ENCODE results near the gene CDYL2. TPM values are rescaled to one million over a fixed set of nuclear protein-coding genes. Genes with fewer than 3 reads are reported as not detected.

The CDYL2 gene
- total RNA-seq, 1 donor from 2014 or later, result 5.4 TPM

DNA sequence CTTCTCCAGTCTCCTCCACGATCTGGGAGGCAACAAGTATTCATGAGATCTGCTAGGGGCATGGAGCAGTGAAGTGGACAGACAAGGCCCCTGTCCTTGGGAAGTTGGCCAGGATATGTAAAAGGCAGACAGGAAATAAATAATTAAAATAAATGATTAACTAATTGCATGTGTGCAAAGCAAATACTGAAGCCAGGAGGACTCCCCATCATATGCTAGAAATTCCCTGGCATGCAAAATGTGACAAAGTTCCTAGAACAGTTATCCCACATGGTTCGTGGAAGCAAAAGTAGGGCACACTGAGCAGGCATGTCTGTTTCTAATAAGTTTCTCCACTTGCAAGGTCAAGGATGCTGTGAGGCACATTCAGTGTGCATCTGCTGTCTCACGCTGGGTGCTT lies 86.8 kb downstream of the CDYL2 start:
- no peak for DNase-seq (ENCODE audit: low read depth)
- H3K4me3 ChIP-seq (ENCODE audit: low read depth, low read length), result no peak overlapping the region
- TF ChIP-seq, protein P1, sequence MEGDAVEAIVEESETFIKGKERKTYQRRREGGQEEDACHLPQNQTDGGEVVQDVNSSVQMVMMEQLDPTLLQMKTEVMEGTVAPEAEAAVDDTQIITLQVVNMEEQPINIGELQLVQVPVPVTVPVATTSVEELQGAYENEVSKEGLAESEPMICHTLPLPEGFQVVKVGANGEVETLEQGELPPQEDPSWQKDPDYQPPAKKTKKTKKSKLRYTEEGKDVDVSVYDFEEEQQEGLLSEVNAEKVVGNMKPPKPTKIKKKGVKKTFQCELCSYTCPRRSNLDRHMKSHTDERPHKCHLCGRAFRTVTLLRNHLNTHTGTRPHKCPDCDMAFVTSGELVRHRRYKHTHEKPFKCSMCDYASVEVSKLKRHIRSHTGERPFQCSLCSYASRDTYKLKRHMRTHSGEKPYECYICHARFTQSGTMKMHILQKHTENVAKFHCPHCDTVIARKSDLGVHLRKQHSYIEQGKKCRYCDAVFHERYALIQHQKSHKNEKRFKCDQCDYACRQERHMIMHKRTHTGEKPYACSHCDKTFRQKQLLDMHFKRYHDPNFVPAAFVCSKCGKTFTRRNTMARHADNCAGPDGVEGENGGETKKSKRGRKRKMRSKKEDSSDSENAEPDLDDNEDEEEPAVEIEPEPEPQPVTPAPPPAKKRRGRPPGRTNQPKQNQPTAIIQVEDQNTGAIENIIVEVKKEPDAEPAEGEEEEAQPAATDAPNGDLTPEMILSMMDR (conservative IDR thresholded peaks at IDR 0.05; ENCODE audit: low read depth, low read length), result no peak

- H3K4me3 ChIP-seq (ENCODE audit: low read depth, low read length), result no peak overlapping the region
- TF ChIP-seq, protein P1 (conservative IDR thresholded peaks at IDR 0.05; ENCODE audit: low read depth, low read length), result no peak
- no peak for DNase-seq (ENCODE audit: low read depth)
Measured at GRCh38 chr16:80716564-80717139, 87.7 kb downstream of the CDYL2 start.

DNA sequence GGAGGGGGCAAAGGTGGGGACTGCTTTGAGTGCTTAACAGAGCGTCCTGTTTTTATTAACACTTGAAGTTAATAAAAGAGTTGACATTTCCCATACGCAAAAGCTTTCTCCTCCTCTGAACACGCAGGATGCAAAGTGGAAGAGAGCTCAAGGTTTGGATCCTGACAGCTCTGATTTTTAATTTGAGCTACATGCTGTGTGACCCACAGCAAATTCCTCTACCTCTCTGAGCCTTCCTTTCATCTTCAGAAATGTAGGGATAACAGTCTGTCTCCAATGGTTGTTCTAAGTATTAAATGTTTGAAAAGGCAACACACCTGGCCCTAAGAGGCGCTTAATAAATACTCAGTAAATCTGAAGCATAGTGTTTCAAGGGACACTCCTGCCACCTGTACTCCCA lies 93.0 kb downstream of the CDYL2 start:
- TF ChIP-seq, protein P1 (conservative IDR thresholded peaks at IDR 0.05; ENCODE audit: low read depth, low read length), result no peak
- no peak overlapping the region for H3K4me3 ChIP-seq (ENCODE audit: low read depth, low read length)
- DNase-seq (ENCODE audit: low read depth), result no peak

- TF ChIP-seq, protein P1 (conservative IDR thresholded peaks at IDR 0.05; ENCODE audit: low read depth, low read length), result no peak
- H3K4me3 ChIP-seq (ENCODE audit: low read depth, low read length), result no peak overlapping the region
- no peak for DNase-seq (ENCODE audit: low read depth)
Measured at GRCh38 chr16:80710918-80711317, 93.5 kb downstream of the CDYL2 start.

- DNase-seq (ENCODE audit: low read depth), result no peak
- TF ChIP-seq, protein P1 (conservative IDR thresholded peaks at IDR 0.05; ENCODE audit: low read depth, low read length), result no peak
- no peak overlapping the region for H3K4me3 ChIP-seq (ENCODE audit: low read depth, low read length)
Measured at GRCh38 chr16:80708823-80709222, 95.6 kb downstream of the CDYL2 start.

GRCh38 chr16:80707686-80708085 lies 96.7 kb downstream of the CDYL2 start:
- no peak for DNase-seq (ENCODE audit: low read depth)
- no peak overlapping the region for H3K4me3 ChIP-seq (ENCODE audit: low read depth, low read length)
- TF ChIP-seq, protein P1 (conservative IDR thresholded peaks at IDR 0.05; ENCODE audit: low read depth, low read length), result no peak

DNA sequence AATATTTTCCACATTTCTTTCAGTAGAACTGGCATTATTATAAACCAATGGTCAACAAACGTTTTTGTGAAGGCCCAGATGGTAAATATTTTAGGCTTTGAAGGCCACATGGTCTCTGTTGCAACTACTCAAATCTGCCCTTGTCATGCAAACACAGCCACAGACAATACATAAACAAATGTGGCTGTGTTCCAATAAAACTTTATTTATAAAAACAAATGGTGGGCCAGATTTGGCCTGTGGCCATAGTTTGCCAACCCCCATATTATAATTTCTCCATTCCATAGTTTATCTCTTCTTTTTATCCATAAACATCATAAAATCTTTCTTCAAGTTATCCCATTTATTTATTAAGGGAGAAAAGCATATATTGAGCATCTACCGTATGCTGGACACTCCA lies 98.8 kb downstream of the CDYL2 start:
- DNase-seq (ENCODE audit: low read depth), result no peak
- no peak overlapping the region for H3K4me3 ChIP-seq (ENCODE audit: low read depth, low read length)
- TF ChIP-seq, protein P1 (conservative IDR thresholded peaks at IDR 0.05; ENCODE audit: low read depth, low read length), result no peak

All from epithelial cell of proximal tubule (primary cell).